DND-41 (cell line): ENCODE measurements around the gene COA1.

Experiments
- EZH2 ChIP-seq: IDR thresholded peaks from 3 replicates; pipeline ENCODE4 v1.6.1; 2012; ENCODE audit warnings: borderline replicate concordance, low read depth, mild to moderate bottlenecking, moderate library complexity, low read length, inconsistent platforms; ENCODE audit not compliant: severe bottlenecking
- TF ChIP-seq, protein P1 (sequence below): IDR thresholded peaks from 2 replicates; pipeline ENCODE4 v1.5.1; 2012; ENCODE audit warnings: borderline replicate concordance, low read length, moderate library complexity, mild to moderate bottlenecking; ENCODE audit not compliant: poor library complexity, severe bottlenecking; ENCODE audit errors: extremely low read depth

DNA sequence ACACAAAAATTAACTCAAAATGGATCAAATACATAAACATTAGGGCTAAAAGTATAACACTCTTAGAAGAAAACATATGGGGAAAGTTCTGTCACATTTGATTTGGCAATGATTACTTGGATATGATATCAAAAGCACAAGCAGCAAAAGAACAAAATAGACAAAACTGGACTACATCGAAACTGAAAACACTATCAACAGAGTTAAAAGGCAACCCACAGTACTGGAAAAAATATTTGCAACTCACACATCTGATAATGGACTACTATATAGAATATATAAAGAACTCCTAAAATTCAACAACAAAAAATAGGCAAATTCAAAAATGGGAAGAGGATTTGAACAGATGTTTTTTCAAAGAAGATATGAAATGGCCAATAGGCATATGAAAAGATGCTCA, 51.0 kb downstream of the COA1 start:
- TF ChIP-seq, protein P1, sequence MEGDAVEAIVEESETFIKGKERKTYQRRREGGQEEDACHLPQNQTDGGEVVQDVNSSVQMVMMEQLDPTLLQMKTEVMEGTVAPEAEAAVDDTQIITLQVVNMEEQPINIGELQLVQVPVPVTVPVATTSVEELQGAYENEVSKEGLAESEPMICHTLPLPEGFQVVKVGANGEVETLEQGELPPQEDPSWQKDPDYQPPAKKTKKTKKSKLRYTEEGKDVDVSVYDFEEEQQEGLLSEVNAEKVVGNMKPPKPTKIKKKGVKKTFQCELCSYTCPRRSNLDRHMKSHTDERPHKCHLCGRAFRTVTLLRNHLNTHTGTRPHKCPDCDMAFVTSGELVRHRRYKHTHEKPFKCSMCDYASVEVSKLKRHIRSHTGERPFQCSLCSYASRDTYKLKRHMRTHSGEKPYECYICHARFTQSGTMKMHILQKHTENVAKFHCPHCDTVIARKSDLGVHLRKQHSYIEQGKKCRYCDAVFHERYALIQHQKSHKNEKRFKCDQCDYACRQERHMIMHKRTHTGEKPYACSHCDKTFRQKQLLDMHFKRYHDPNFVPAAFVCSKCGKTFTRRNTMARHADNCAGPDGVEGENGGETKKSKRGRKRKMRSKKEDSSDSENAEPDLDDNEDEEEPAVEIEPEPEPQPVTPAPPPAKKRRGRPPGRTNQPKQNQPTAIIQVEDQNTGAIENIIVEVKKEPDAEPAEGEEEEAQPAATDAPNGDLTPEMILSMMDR, result no peak
- no peak for TF ChIP-seq EZH2
